Adrenal gland (tissue), 12 donors: Measurements from ENCODE around the gene GALNTL6. TPM values are rescaled to one million over a fixed set of nuclear protein-coding genes. Genes with fewer than 3 reads are reported as not detected.

Experiments used
- DNase-seq, 7 donors: peaks; one replicate each; pipeline ENCODE4 v3.0.0-alpha.2; 2019 to 2020
- H3K27ac ChIP-seq, 5 donors: fragments of 200-600 bp; sonication (generic) in 4 of 5; 1 replicate in 3 of 5; 2 replicates in 2 of 5; pipeline versions ENCODE4 v1.5.1 to v1.8.0; 2016 to 2020; ENCODE audit warnings: mild to moderate bottlenecking in 1 of 5
- H3K27me3 ChIP-seq: fragments of 200-600 bp; 2 replicates; pipeline ENCODE4 v1.8.0; 2021
- H3K36me3 ChIP-seq, 2 donors: fragments of 200-600 bp; replicated peaks in 1 of 2; 1 replicate in 1 of 2; 2 replicates in 1 of 2; pipeline versions ENCODE4 v1.5.1 to v1.8.0; 2018 to 2022
- H3K4me1 ChIP-seq, 2 donors: fragments of 200-600 bp; replicated peaks in 1 of 2; 1 replicate in 1 of 2; 2 replicates in 1 of 2; pipeline versions ENCODE4 v1.5.1 to v1.8.0; 2018 to 2021
- H3K4me3 ChIP-seq, 4 donors: fragments of 200-600 bp; sonication (generic) in 3 of 4; one replicate each; pipeline ENCODE4 v1.5.1; 2016 to 2018
- H3K9me3 ChIP-seq, 3 donors: fragments of 200-600 bp; sonication (generic) in 1 of 3; replicated peaks in 1 of 3; 1 replicate in 2 of 3; 2 replicates in 1 of 3; pipeline versions ENCODE4 v1.5.1 to v1.8.0; 2016 to 2021
- CTCF ChIP-seq, 6 experiments: fragments of 450-650 bp in 4 of 6; fragments of 200-600 bp in 2 of 6; sonication (generic) in 1 of 6; IDR thresholded peaks; 1 replicate in 5 of 6; 2 replicates in 1 of 6; pipeline versions ENCODE4 v1.5.1 to v1.8.0; 2016 to 2021; ENCODE audit warnings: antibody characterized with exemption in 6 of 6, mild to moderate bottlenecking in 2 of 6, moderate library complexity in 1 of 6
- POLR2A ChIP-seq, 2 donors: fragments of 450-650 bp; IDR thresholded peaks; one replicate each; pipeline ENCODE4 v1.6.1; 2017; ENCODE audit warnings: antibody characterized with exemption in 2 of 2, mild to moderate bottlenecking in 2 of 2, moderate library complexity in 1 of 2
- WGBS, 4 donors: extraction: QIAGEN DNeasy Blood & Tissue Kit in 2 of 4; methylation state at CpG; one replicate each; pipeline versions ENCODE4 v1.1.5 to v1.1.7; 2013 to 2017; 5-methylcytosine and 5-hydroxymethylcytosine counted together
- intact Hi-C, 2 donors: fragments of 100-400 bp; cut with DNase I; formaldehyde crosslinking; loops; one replicate each; pipeline versions ENCODE4 v1.14.1 to v1.15.0; 2022 to 2023
- polyA plus RNA-seq, 3 donors: library from polyadenylated mRNA; stranded (reverse); fragments of 200-250 nt in 2 of 3; fragments of 350-450 nt in 1 of 3; fragmentation: Illumina TruSeq in 1 of 3; extraction: RNeasy Lipid Tissue Mini Kit (QIAGEN cat#74804) in 1 of 3; gene quantifications; one replicate each; pipeline ENCODE4 v1.2.3, GENCODE V29; 2013 to 2014
- total RNA-seq, 9 donors: library from RNA; depleted of rRNA in 4 of 9; stranded (reverse); fragments of >200 nt in 4 of 9; fragments of 120-200 nt in 1 of 9; fragmentation: NEBNext Ultra II Directional in 1 of 9; extraction: Animal tissue kit (Norgen Biotek cat#: 25700) in 1 of 9; gene quantifications; one replicate each; pipeline versions ENCODE4 v1.1.0 to v1.2.4, GENCODE V29; 2013 to 2023
- donor health status: healthy with polysubstance abuse.
- donor health status: Bipolar disorder and iron deficiency.
- donor health status: DM: yes; HTN: yes; CAD: no.
- donor health status: DM: no; HTN: no; CAD: no.
- donor health status: DM: no; HTN: no; CAD: no.
- donor health status: DM: yes; HTN: yes; CAD: no.

Gene GALNTL6
- total and polyA plus RNA-seq, 12 donors, result 0.10 to 0.96 (median 0.42) TPM; not detected in 1

- Histone ChIP-seq H3K27ac (no peak overlapping the region), H3K36me3 (no peaks in the 10 kb centered on the region), H3K9me3 (no peaks in the 10 kb centered on the region), H3K4me1 (no peaks in the 10 kb centered on the region), H3K27me3 (no peaks in the 10 kb centered on the region), H3K4me3 (no peak overlapping the region)
- TF ChIP-seq POLR2A (IDR thresholded peaks at IDR 0.05) (no peak), CTCF (IDR thresholded peaks at IDR 0.05) (no peak)
- WGBS, 4 donors, result 59 to 73% (median 72%) methylated on average over 1 of the region's 1 CpG
- intact Hi-C loops, result no loop called here
- no peak for DNase-seq
Observed at GRCh38 chr4:171993247-171993646, 180.0 kb downstream of the GALNTL6 start.

- H3K9me3 ChIP-seq, result no peaks in the 10 kb centered on the region
- no peak for DNase-seq
- no peak overlapping the region for H3K27ac ChIP-seq
- no peaks in the 10 kb centered on the region for H3K27me3 ChIP-seq
- intact Hi-C loops, result no loop called here
- no peak overlapping the region for H3K4me3 ChIP-seq
- TF ChIP-seq CTCF (IDR thresholded peaks at IDR 0.05) (no peak), POLR2A (IDR thresholded peaks at IDR 0.05) (no peak)
- no peaks in the 10 kb centered on the region for H3K36me3 ChIP-seq
- no peaks in the 10 kb centered on the region for H3K4me1 ChIP-seq
Observed at GRCh38 chr4:172007889-172008288, 194.7 kb downstream of the GALNTL6 start.

- WGBS, 4 donors, result 58 to 74% (median 66%) methylated on average over 3 of the region's 3 CpGs
- no peaks in the 10 kb centered on the region for H3K27me3 ChIP-seq
Observed at GRCh38 chr4:172009446-172010230, 196.4 kb downstream of the GALNTL6 start.

GRCh38 chr4:172011196-172011595 lies 198.0 kb downstream of the GALNTL6 start:
- intact Hi-C loops, result no loop called here

More at GRCh38 chr4:172009446-172010230, 196.4 kb downstream of the GALNTL6 start:
- intact Hi-C loops, result no loop called here
- Histone ChIP-seq H3K36me3 (no peaks in the 10 kb centered on the region), H3K4me3 (no peak overlapping the region), H3K9me3 (no peaks in the 10 kb centered on the region), H3K27ac (no peak overlapping the region), H3K4me1 (no peaks in the 10 kb centered on the region)
- TF ChIP-seq CTCF (IDR thresholded peaks at IDR 0.05), result no peak
- no peak for TF ChIP-seq POLR2A (IDR thresholded peaks at IDR 0.05)
- DNase-seq, result no peak

More at GRCh38 chr4:172011196-172011595, 198.0 kb downstream of the GALNTL6 start:
- Histone ChIP-seq H3K9me3 (no peaks in the 10 kb centered on the region), H3K4me1 (no peaks in the 10 kb centered on the region), H3K4me3 (no peak overlapping the region), H3K27ac (no peak overlapping the region), H3K27me3 (no peaks in the 10 kb centered on the region), H3K36me3 (no peaks in the 10 kb centered on the region)
- no peak for DNase-seq
- TF ChIP-seq CTCF (IDR thresholded peaks at IDR 0.05) (no peak), POLR2A (IDR thresholded peaks at IDR 0.05) (no peak)
- 66 to 79% (median 72%) methylated on average over 1 of the region's 1 CpG for WGBS, 4 donors
